ENCODE measurements around the gene ZNF747.
"Not testable (repeated sequence)": the region's sequence is repeated elsewhere in the genome, so short reads cannot be mapped to it uniquely, and the experiment has no call there.

ZNF747 gene

GRCh38 chr16:30557707-30557956 is 23.0 kb upstream of the ZNF747 start:
- DNase-seq, result no peak

- no peak for DNase-seq
Measured at GRCh38 chr16:30556125-30556473, 21.4 kb upstream of the ZNF747 start.

GRCh38 chr16:30555315-30556124 is 20.9 kb upstream of the ZNF747 start:
- DNase-seq, result no peak

GRCh38 chr16:30554557-30555314 is 20.1 kb upstream of the ZNF747 start:
- DNase-seq, result no peak

- DNase-seq, result no peak
Measured at GRCh38 chr16:30553393-30553899, 18.8 kb upstream of the ZNF747 start.

GRCh38 chr16:30552956-30553355 is 18.3 kb upstream of the ZNF747 start:
- DNase-seq, result no peak

- DNase-seq, result no peak
Measured at GRCh38 chr16:30551781-30552180, 17.1 kb upstream of the ZNF747 start.

GRCh38 chr16:30548416-30549253 is 14.0 kb upstream of the ZNF747 start:
- no peak for DNase-seq

GRCh38 chr16:30546115-30546514 is 11.5 kb upstream of the ZNF747 start:
- DNase-seq, result no peak

GRCh38 chr16:30543067-30543466 is 8.4 kb upstream of the ZNF747 start:
- DNase-seq, result no peak

GRCh38 chr16:30541502-30542329 is 7.1 kb upstream of the ZNF747 start:
- DNase-seq, result no peak

- not testable (repeated sequence) for DNase-seq
Measured at GRCh38 chr16:30540916-30541464, 6.3 kb upstream of the ZNF747 start.

GRCh38 chr16:30539986-30540526 is 5.4 kb upstream of the ZNF747 start:
- DNase-seq, result not testable (repeated sequence)

GRCh38 chr16:30539000-30539964 is 4.6 kb upstream of the ZNF747 start:
- DNase-seq, result no peak

- DNase-seq, result not testable (repeated sequence)
Measured at GRCh38 chr16:30536391-30537024, 1.9 kb upstream of the ZNF747 start.

GRCh38 chr16:30535777-30536190 is 1.1 kb upstream of the ZNF747 start:
- DNase-seq, result no peak

- no peak for DNase-seq
Measured at GRCh38 chr16:30535106-30535776, 583 bp upstream of the ZNF747 start.

GRCh38 chr16:30533748-30534367 is 800 bp downstream of the ZNF747 start:
- DNase-seq, result no peak

- no peak for DNase-seq
Measured at GRCh38 chr16:30533146-30533522, 1.5 kb downstream of the ZNF747 start.

Measured in GOT3 (cell line).